ENCODE measurements around the gene TEF.
"Not testable (repeated sequence)": the region's sequence is repeated elsewhere in the genome, so short reads cannot be mapped to it uniquely, and the experiment has no call there.

Gene TEF

DNA sequence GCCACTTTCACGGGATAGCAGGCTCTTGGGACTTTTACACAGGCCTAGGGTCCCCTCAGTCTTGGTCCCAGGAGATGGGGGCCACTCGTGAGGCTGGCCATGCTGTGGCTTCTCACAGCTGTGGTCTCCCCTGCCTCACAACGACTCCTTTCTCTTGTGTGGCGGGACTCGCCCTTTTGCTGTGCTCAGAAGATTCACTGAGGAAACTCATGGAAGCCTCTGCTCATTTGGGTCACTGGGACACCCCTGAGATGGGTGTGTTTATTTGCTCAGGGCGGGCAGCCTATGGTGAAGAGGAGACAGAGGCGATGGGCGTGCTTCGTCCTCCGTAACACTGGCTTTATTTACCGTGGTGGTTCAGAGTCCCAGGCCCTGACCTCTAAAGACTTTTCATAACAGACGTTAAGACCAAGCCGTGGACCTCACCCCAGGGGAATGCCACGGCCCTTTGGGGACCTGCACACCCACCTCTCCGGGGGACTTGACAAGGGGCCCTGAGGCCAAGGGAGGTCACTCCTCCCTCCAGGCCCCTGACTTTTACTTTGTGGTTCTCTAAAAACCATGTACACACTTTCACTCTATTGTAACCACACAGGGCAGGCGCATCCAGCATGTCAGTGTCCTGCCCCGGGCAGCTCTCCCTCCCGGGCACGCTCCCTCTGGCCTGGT is 15.5 kb downstream of the TEF start:
- H3K4me3 ChIP-seq (ENCODE audit: low read length), result no peak overlapping the region
- H3K79me2 ChIP-seq (ENCODE audit: low read length), result no peaks in the 10 kb centered on the region
- H3K27ac ChIP-seq (ENCODE audit: low read length), result no peak overlapping the region
- H2AFZ ChIP-seq (ENCODE audit: low read depth, low read length), result no peak overlapping the region
- TF ChIP-seq, protein P1, sequence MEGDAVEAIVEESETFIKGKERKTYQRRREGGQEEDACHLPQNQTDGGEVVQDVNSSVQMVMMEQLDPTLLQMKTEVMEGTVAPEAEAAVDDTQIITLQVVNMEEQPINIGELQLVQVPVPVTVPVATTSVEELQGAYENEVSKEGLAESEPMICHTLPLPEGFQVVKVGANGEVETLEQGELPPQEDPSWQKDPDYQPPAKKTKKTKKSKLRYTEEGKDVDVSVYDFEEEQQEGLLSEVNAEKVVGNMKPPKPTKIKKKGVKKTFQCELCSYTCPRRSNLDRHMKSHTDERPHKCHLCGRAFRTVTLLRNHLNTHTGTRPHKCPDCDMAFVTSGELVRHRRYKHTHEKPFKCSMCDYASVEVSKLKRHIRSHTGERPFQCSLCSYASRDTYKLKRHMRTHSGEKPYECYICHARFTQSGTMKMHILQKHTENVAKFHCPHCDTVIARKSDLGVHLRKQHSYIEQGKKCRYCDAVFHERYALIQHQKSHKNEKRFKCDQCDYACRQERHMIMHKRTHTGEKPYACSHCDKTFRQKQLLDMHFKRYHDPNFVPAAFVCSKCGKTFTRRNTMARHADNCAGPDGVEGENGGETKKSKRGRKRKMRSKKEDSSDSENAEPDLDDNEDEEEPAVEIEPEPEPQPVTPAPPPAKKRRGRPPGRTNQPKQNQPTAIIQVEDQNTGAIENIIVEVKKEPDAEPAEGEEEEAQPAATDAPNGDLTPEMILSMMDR (IDR thresholded peaks at IDR 0.05; ENCODE audit: low read depth, low read length), result no peak
- no peak for TF ChIP-seq EZH2phosphoT487 (IDR thresholded peaks at IDR 0.05; ENCODE audit: low read depth)
- peaks cover 13% of the 10 kb centered on the region for H3K36me3 ChIP-seq (replicated peaks; ENCODE audit: low read depth, low read length)
- H3K9ac ChIP-seq (ENCODE audit: low read length), result no peak overlapping the region
- no peaks in the 10 kb centered on the region for H3K9me3 ChIP-seq (ENCODE audit: insufficient read depth, low read length)
- H3K27me3 ChIP-seq (ENCODE audit: low read depth, low read length), result no peaks in the 10 kb centered on the region
- no peak overlapping the region for H3K4me2 ChIP-seq (ENCODE audit: low read length)
- H4K20me1 ChIP-seq (ENCODE audit: insufficient read depth, low read length), result no peaks in the 10 kb centered on the region
- no peaks in the 10 kb centered on the region for H3K4me1 ChIP-seq (ENCODE audit: low read length)

DNA sequence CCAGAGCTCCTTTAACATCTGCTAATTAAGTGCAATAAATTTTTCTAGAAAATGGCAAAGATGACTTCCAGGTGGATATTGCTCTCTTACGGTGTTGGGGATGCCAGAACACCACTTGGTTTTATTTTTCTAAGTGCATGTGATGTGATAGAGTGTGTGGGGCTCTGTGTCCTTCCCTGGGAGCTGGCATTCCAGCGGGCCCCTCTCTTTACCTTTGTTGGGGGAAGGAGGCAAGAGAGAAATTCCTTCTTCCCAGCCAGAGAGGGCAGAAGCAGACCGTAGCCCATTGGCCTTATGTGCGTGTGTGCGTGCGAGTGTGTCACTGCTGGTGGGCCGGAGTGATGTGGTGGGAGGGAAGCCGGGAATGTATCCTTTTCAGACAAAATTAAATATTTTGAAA is 17.2 kb downstream of the TEF start:
- no peak overlapping the region for H3K4me2 ChIP-seq (ENCODE audit: low read length)
- no peaks in the 10 kb centered on the region for H3K79me2 ChIP-seq (ENCODE audit: low read length)
- H3K9me3 ChIP-seq (ENCODE audit: insufficient read depth, low read length), result no peaks in the 10 kb centered on the region
- no peaks in the 10 kb centered on the region for H3K27me3 ChIP-seq (ENCODE audit: low read depth, low read length)
- no peak overlapping the region for H3K27ac ChIP-seq (ENCODE audit: low read length)
- no peaks in the 10 kb centered on the region for H4K20me1 ChIP-seq (ENCODE audit: insufficient read depth, low read length)
- no peak overlapping the region for H2AFZ ChIP-seq (ENCODE audit: low read depth, low read length)
- H3K4me1 ChIP-seq (ENCODE audit: low read length), result peaks cover 2% of the 10 kb centered on the region; the same call in 1 of the 2 replicates
- no peak overlapping the region for H3K9ac ChIP-seq (ENCODE audit: low read length)
- H3K4me3 ChIP-seq (ENCODE audit: low read length), result no peak overlapping the region
- TF ChIP-seq, protein P1 (IDR thresholded peaks at IDR 0.05; ENCODE audit: low read depth, low read length), result no peak
- TF ChIP-seq EZH2phosphoT487 (IDR thresholded peaks at IDR 0.05; ENCODE audit: low read depth), result no peak
- H3K36me3 ChIP-seq (replicated peaks; ENCODE audit: low read depth, low read length), result peaks cover 13% of the 10 kb centered on the region

DNA sequence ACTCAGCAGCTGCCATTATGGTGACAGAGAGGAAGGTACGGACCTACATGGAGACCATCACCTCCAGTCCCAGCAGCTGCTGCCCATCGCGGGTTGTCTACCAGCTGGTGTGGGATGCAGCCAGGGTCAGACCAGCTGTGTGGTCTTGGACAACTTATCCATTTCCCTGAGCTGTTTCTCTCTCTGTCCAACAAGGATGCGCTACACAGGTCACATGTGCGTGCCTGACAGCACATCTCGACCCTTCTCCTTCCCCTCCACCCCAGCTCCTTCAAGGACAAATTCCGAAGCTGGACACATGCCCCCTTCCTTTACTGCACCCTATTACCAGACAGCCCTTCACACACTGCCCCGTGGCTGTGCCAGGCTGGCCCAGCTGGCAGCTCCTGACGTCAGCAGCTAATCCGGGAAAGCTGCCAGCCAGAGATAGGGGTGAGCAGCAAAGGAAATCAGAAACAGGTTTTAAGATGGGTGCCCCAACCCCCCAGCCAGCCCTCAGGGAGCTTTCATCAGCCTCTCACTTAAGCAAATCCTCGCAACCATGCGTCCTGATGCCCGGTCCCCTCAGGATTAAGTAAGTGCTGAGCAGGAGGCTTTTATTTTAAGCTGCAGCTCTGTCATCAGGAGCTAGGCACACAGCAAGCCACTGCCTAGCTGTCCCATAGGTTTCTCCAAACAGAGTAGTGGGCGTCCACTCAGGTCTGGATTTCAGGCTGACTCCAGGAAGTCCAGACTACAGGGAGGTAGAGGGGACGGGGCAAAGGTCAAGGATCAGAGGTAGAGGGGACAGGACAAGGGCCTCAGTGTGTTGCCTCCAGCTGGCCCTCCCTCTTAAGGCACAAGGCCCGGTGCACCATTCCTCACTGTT is 20.3 kb downstream of the TEF start:
- no peaks in the 10 kb centered on the region for H3K9me3 ChIP-seq (ENCODE audit: insufficient read depth, low read length)
- no peak overlapping the region for H3K4me3 ChIP-seq (ENCODE audit: low read length)
- peaks cover 2% of the 10 kb centered on the region; the same call in 1 of the 2 replicates for H3K4me1 ChIP-seq (ENCODE audit: low read length)
- no peaks in the 10 kb centered on the region for H3K79me2 ChIP-seq (ENCODE audit: low read length)
- H3K27ac ChIP-seq (ENCODE audit: low read length), result no peak overlapping the region
- H4K20me1 ChIP-seq (ENCODE audit: insufficient read depth, low read length), result no peaks in the 10 kb centered on the region
- no peaks in the 10 kb centered on the region for H3K27me3 ChIP-seq (ENCODE audit: low read depth, low read length)
- no peak overlapping the region for H3K9ac ChIP-seq (ENCODE audit: low read length)
- no peak overlapping the region for H2AFZ ChIP-seq (ENCODE audit: low read depth, low read length)
- H3K36me3 ChIP-seq (replicated peaks; ENCODE audit: low read depth, low read length), result peaks cover 5% of the 10 kb centered on the region
- no peak overlapping the region for H3K4me2 ChIP-seq (ENCODE audit: low read length)
- TF ChIP-seq EZH2phosphoT487 (IDR thresholded peaks at IDR 0.05; ENCODE audit: low read depth), result no peak
- TF ChIP-seq, protein P1 (IDR thresholded peaks at IDR 0.05; ENCODE audit: low read depth, low read length), result no peak

DNA sequence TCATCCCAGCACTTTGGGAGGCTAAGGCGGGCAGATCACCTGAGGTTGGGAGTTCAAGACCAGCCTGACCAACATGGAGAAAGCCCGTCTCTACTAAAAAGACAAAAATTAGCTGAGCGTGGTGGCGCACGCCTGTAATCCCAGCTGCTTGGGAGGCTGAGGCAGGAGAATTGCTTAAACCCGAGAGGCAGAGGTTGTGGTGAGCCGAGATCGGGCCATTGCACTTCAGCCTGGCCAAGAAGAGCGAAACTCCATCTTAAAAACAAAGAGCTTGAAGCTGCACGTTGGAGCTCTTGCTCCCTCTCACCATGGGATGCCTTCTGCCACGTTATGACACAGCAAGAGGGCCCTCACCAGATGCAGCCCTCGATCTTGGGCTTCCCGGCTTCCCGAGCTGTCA is 21.1 kb downstream of the TEF start:
- not testable (repeated sequence) for H3K36me3 ChIP-seq (replicated peaks; ENCODE audit: low read depth, low read length); H3K4me1 ChIP-seq (ENCODE audit: low read length); H4K20me1 ChIP-seq (ENCODE audit: insufficient read depth, low read length); H3K4me2 ChIP-seq (ENCODE audit: low read length); H3K4me3 ChIP-seq (ENCODE audit: low read length); H2AFZ ChIP-seq (ENCODE audit: low read depth, low read length); H3K27ac ChIP-seq (ENCODE audit: low read length); H3K27me3 ChIP-seq (ENCODE audit: low read depth, low read length); H3K9me3 ChIP-seq (ENCODE audit: insufficient read depth, low read length); H3K79me2 ChIP-seq (ENCODE audit: low read length); H3K9ac ChIP-seq (ENCODE audit: low read length)

Measured in OCI-LY3 (cell line).